ENCODE measurements around the gene FCRL5.
A peak's percentile ranks its signal among the peaks of the same experiment; 100 is the strongest.

GRCh38 chr1:157577420-157577819, 25.1 kb upstream of the FCRL5 start:
- peak; percentile 43; the same call in 1 of the 2 replicates for TF ChIP-seq CTCF (conservative IDR thresholded peaks at IDR 0.05; ENCODE audit: low read length)
- TF ChIP-seq EZH2phosphoT487 (IDR thresholded peaks at IDR 0.05; ENCODE audit: borderline replicate concordance, low read depth, low read length): no peak

Measured in OCI-LY7 (cell line).